ENCODE data around the gene GOLGA8N.

DNA sequence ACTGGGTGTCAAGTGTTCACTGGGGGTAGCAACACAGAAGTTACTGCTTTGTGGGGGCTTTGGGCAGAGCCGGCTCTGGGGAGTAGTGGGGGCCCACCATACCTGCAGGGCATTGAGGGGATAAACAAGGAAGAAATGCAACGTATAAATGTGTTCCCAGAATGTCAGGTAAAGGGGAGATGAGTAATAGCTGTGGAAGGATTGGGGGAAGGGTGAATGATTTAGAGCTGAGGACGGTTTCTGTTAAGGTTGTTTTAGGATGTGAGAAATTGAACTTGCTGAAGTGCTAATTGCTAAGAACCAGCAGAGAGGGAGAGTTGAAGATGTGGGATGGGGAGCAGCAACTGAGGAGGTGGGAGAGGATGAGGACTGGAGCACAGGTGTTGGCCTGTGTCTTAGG lies 58.9 kb downstream of the GOLGA8N start:
- TF ChIP-seq, protein P1, sequence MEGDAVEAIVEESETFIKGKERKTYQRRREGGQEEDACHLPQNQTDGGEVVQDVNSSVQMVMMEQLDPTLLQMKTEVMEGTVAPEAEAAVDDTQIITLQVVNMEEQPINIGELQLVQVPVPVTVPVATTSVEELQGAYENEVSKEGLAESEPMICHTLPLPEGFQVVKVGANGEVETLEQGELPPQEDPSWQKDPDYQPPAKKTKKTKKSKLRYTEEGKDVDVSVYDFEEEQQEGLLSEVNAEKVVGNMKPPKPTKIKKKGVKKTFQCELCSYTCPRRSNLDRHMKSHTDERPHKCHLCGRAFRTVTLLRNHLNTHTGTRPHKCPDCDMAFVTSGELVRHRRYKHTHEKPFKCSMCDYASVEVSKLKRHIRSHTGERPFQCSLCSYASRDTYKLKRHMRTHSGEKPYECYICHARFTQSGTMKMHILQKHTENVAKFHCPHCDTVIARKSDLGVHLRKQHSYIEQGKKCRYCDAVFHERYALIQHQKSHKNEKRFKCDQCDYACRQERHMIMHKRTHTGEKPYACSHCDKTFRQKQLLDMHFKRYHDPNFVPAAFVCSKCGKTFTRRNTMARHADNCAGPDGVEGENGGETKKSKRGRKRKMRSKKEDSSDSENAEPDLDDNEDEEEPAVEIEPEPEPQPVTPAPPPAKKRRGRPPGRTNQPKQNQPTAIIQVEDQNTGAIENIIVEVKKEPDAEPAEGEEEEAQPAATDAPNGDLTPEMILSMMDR (IDR thresholded peaks at IDR 0.05; ENCODE audit: insufficient read depth, low read depth, low read length), result no peak
- no peak for TF ChIP-seq EZH2 (IDR thresholded peaks at IDR 0.05; ENCODE audit: insufficient read depth, low read length)

Measured in astrocyte (in vitro differentiated cells and primary cell).